GM18502 (cell line): Measurements from ENCODE around the gene ACTN2.

Source experiments
- ATAC-seq: cut with Tn5 transposase; IDR thresholded peaks from one replicate; pipeline ENCODE4 v1.9.1; 2021; ENCODE audit warnings: mild to moderate bottlenecking; ENCODE audit not compliant: unreplicated experiment, poor library complexity

ACTN2 gene

DNA sequence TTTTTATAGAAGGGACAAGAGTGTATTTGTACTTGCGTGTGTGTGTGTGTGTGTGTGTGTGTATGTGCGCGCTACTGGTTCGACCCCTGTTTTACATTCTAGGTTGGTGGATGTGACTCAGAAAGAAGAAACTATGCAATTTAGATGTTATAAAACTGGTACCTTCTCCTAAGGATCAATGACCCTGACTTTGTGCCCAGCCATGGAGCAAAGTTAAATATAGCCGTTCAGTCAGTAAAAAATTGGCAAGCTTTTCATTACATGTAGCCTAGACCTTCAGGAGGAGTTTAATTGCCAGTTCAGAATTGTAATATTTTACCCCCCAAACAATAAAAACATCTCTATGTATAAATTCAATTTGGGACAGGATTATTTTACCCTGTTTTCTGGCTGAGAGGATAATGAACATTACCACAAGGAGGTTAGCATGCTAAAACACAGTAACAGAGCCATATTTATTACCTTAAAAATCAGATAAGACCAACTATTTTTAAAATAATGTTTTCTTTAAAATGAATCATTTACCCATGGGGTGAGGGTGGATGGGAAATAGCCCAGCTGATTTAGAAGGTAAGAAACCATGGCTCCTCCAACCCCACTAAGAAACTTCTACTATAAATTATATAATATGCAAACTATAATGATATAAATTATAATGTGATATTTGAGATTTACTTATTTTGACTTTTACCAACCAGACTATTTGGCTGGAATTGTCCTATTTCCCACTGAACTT is 75.3 kb downstream of the ACTN2 start:
- no peak for ATAC-seq

DNA sequence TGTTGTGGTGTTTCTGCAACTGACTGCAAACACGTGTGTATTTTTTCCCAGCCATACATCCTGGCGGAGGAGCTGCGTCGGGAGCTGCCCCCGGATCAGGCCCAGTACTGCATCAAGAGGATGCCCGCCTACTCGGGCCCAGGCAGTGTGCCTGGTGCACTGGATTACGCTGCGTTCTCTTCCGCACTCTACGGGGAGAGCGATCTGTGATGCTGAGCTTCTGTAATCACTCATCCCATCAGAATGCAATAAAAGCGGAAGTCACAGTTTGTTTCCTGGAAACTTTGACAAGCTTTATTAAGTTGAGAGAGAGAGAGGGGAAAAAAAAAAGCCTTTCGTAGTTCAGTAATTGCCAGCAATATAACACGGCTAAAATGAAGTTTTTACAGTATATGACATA is 76.1 kb downstream of the ACTN2 start:
- ATAC-seq: no peak

DNA sequence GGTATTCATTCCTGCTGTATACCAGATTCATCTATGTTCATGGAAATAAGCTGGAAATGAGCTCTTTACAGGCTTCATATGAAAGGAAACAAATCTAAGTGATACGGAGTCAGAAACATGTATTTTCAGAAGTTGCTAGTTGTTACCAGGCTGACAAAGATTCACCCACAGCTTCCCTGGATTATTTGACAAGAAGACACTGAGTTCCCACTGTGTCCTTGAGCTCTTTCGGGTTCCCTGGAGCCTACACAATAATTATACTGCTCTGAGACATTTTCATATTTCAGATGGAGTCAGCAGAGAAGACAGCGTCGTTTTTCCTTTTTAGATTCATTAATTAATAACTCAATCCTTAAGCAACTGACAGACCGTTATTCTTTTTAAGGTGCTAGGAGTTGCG is 79.5 kb downstream of the ACTN2 start:
- no peak for ATAC-seq

DNA sequence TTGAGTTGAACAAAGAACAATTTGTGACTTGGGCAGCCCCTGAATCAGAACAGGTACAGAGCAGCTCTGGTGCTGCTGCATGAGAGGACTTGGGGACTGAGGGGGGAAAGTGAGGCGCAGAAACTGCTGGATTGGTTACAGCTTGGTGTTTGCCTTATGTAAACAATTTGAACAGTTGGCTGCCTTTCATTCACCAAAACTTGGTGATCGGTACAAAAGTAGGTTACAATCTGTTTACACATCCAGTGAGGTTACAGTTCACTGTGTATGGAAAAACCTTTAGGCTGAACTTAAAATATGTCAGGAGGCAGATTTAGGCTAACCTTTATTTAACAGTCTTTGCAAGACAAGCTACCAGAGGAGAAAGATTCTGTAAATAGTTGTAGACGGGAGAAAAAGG is 80.2 kb downstream of the ACTN2 start:
- no peak for ATAC-seq

GRCh38 chr1:236767276-236767675 is 81.0 kb downstream of the ACTN2 start:
- no peak for ATAC-seq

DNA sequence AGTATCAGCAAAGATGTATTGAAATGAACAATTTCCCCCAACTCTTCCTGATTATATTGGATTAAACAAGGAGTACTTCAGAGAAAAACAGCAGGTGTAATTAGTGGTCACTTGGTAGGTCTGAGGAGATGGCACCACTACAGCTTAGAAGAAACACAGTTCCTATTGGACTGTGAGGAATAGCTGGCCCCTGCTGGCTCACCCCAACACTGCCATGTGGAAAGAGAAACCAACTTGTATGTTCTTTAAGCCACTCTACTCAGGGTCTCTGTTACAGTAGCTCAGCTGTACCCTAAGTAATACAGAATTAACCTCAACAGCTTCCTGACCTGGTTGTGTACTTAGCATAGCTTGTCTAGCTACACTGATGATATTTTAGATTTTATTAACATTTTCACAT is 82.3 kb downstream of the ACTN2 start:
- no peak for ATAC-seq

GRCh38 chr1:236773919-236774318 is 87.6 kb downstream of the ACTN2 start:
- no peak for ATAC-seq

DNA sequence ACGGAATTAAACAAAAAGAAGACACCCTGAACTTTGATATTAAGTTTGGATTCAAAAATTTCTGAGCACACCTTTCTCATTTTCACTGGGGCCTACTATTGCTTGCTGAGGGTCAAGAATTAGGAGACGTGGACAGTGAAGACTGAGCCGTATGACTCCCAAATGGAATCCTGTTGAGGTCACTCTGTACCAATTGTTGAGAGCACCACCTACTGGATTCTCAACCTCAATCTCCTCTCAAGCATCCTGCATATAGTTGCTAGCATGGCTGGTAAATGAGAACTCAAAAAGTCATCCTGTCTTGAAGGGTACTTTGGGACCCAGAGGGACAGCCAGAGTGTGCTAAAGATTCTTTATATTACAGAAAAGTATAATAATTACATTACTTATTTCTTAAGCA is 88.6 kb downstream of the ACTN2 start:
- ATAC-seq: no peak

DNA sequence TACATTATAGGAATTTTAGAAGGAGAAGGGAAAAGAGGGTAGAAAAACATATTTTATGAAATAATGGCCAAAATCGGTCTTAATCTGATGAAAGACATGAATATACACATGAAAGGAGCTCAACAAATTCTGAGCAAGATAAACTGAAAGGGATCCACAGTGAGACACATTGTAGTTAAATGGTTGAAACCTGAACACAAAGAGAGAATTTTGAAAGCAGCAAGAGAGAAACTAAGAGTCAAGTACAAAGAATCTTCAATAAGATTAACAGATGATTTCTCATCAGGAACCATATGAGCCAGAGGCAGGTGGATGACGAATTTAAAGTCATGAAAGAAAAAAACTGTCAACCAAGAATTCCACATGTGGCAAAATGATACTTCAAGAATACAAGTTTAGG is 93.0 kb downstream of the ACTN2 start:
- no peak for ATAC-seq

- ATAC-seq: no peak
Measured at GRCh38 chr1:236785477-236785876, 99.2 kb downstream of the ACTN2 start.

GRCh38 chr1:236786453-236786852 is 100.2 kb downstream of the ACTN2 start:
- ATAC-seq: no peak

- no peak for ATAC-seq
Measured at GRCh38 chr1:236794585-236795034, 108.3 kb downstream of the ACTN2 start.

- ATAC-seq: peak; percentile 98
Measured at GRCh38 chr1:236795035-236795756, 108.9 kb downstream of the ACTN2 start, which contains the start of gene MTR. Gene MTR (plus strand): TSS chr1:236795292. CDS start chr1:236795704, 412 bp downstream.

- peak; percentile 39 for ATAC-seq
Measured at GRCh38 chr1:236795757-236796667, 109.7 kb downstream of the ACTN2 start.

DNA sequence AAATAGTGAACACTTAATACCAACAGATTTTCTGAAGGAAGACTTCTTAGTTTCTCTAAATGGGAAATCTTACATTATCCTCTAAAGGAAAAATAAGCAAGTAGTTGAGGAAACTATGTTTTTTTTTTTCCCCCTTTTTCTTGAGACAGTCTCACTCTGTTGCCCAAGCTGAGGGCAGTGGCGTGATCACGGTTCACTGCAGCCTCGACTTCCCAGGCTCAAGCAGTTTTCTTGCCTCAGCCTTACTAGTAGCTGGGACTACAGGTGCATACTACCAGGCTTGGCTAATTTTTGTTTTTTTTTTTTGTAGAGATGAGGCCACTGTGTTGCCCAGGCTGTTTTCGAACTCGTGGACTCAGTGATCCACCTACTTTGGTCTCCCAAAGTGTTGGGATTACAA is 112.7 kb downstream of the ACTN2 start:
- no peak for ATAC-seq

DNA sequence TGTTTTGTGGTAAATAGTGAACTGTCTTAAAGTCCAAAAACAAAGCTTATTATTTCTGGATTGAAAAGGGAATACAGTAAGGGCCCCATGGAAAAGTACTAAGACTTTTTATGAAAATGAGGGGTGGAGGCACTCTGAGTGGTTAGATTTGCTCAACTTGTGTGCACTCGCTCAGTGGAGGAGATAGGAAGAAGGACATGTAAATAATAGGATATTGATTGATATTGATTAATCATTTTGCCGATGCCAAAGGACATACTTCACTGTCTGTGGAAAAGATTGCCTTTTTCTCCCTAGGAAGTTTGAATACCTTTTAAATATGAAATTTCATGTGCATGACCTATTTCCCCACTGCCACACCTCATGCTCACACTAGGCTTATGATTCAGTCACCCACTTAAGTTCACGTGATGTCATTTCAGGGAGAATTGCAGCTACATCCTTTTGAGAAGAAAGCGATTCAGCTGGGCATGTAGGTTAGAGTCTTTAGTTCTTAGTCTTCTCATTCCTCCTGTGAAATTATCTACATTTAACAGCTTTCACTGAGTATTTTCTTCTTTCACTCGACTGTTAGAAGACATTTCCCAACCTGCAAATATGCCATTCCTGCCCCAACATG is 113.8 kb downstream of the ACTN2 start:
- ATAC-seq: no peak

DNA sequence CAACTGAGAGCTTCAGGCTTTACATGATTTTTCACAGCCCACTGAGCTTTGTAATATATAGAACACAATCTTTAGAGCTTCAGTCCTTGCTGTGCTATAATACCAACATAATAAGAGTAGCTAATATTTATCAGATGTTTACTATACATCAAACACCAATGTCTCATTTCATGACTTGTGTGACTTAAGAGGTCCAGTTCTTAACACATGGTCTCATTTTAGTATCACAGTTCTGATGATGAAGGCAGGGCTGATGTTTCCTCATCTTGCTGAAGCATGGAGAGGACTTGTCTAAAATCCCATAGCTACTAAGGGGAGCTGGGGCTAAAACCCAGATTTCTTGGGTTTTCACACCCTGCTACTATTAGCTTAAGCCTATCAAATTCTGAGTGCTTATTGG is 114.3 kb downstream of the ACTN2 start:
- ATAC-seq: no peak

DNA sequence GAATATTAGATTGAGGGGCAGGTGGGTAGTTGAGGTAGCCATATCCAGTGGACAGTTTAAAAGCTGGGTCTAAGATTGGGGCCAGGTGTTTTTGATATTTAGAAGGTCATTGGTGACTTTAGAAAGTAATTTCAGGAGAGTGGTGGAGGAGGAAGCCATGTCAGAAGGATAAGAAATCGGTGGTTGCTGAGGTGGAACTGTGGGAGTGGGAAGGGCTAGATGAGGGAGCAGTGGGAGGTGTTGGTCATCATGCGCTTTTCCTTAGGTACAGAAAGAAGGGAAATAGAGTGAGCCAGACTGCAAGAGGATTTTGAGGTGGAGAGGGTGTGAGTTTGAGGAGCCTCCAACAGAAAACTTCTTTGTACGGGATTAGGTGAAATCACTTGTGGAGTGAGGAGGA is 116.0 kb downstream of the ACTN2 start:
- no peak for ATAC-seq

GRCh38 chr1:236806634-236807033 is 120.3 kb downstream of the ACTN2 start:
- ATAC-seq: no peak

DNA sequence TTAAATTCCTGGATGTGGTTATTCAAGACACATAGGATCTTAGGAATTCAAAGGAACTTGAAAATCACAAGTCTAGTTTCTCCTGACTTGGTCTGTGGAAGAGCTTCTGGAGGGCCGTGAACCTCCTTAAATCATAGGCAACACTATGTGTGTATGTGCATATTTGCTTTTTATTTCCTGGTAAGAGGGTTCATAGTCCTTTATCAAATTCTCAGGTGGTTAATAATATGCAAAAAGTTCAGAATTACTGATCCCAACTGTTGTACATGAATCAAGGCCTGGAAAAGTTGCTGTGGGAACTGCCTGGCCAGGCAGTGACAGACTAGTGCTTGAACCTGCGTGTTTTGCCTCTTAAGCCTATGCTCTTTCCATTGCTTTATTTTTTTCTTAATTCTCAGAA is 121.7 kb downstream of the ACTN2 start:
- ATAC-seq: no peak
